Measurements from ENCODE around the gene CCDC172. TPM values are rescaled to one million over a fixed set of nuclear protein-coding genes. Genes with fewer than 3 reads are reported as not detected.

The CCDC172 gene
- total RNA-seq, 1 experiment from 2014 or later = not detected

DNA sequence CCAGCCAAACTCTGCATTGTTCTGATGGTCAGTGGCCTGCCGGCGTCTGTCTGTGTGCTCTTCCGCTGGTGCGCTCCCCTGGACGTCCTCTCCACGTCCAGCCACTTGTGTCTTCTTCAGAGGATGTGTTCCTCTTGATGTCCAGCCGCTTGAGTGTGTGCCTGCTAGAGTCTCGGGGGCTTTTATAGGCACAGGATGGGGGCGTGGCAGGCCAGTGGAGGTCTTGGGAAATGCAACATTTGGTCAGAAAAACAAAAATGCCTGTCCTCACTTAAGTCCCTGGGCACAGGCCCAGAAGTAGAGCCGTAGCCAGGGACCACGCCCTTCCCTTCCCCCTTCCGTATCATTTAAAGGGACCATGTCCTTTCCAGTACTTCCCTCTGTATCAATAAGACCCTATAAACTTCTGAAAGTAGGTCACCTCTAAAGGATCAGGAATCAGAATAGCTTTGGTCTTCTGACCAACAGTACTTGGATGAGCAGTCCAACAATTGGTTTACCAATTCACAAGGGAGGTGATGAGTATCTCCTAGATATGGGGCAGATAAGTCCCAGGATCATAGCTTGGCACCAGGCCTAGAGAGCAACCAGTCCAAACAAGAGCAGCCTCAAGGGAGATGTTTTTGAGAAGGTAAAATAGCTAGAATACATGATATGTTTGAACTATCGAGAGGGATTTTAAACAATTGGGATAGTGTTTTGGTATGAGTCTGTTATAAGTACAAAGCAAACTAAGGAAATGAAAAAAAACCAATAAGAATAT lies 71.2 kb downstream of the CCDC172 start:
- Mint-ChIP-seq H3K4me3 (ENCODE audit: unreplicated experiment) (no peak overlapping the region), H3K27ac (ENCODE audit: unreplicated experiment) (no peak overlapping the region), H3K4me1 (ENCODE audit: low read depth, unreplicated experiment) (no peaks in the 10 kb centered on the region), H3K9me3 (ENCODE audit: unreplicated experiment) (no peaks in the 10 kb centered on the region), H3K36me3 (ENCODE audit: insufficient read depth, unreplicated experiment) (no peaks in the 10 kb centered on the region), H3K27me3 (ENCODE audit: insufficient read depth, unreplicated experiment) (peaks cover 13% of the 10 kb centered on the region)
- BruUV-seq (replicated peaks) = no TSS peak
- TF ChIP-seq, protein P1, sequence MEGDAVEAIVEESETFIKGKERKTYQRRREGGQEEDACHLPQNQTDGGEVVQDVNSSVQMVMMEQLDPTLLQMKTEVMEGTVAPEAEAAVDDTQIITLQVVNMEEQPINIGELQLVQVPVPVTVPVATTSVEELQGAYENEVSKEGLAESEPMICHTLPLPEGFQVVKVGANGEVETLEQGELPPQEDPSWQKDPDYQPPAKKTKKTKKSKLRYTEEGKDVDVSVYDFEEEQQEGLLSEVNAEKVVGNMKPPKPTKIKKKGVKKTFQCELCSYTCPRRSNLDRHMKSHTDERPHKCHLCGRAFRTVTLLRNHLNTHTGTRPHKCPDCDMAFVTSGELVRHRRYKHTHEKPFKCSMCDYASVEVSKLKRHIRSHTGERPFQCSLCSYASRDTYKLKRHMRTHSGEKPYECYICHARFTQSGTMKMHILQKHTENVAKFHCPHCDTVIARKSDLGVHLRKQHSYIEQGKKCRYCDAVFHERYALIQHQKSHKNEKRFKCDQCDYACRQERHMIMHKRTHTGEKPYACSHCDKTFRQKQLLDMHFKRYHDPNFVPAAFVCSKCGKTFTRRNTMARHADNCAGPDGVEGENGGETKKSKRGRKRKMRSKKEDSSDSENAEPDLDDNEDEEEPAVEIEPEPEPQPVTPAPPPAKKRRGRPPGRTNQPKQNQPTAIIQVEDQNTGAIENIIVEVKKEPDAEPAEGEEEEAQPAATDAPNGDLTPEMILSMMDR (IDR thresholded peaks at IDR 0.05; ENCODE audit: insufficient read depth in 1 of 2, low read depth in 1 of 2, low read length in 1 of 2, severe bottlenecking in 1 of 2, unreplicated experiment in 1 of 2) = no peak
- CTCF ChIA-PET = no interaction called here
- POLR2A ChIA-PET = no interaction called here
- H3K27me3 ChIP-seq (replicated peaks; ENCODE audit: control insufficient read depth, insufficient read depth, low read length) = no peaks in the 10 kb centered on the region
- intact Hi-C loops (cut with micrococcal nuclease; ENCODE audit: unreplicated experiment) = no loop called here
- no peak overlapping the region for H3K4me3 ChIP-seq (ENCODE audit: low read depth, low read length)
- no peak for DNase-seq
- H3K36me3 ChIP-seq (ENCODE audit: control insufficient read depth, insufficient read depth, low read length) = no peaks in the 10 kb centered on the region
- no peaks in the 10 kb centered on the region for H3K4me1 ChIP-seq
- H3K9me3 ChIP-seq = no peaks in the 10 kb centered on the region

DNA sequence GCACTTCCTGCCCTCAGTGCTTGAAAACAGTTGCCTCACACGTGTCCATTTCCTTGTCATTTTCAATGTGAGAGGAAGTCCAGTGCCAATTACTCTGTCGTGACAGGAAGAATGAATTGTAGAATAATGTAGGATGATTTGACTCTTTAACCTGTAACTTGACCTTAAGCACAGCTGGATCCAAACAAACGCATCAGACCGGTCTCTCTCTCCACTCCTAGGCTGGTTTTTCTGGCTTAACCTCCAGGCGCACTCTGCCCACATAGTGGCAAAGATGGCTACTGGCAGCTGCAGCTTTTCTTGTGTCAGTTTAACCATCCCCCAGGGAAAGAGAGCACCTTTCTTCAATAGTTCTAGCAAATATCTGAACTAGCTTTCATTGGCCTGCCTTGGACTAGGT lies 74.0 kb downstream of the CCDC172 start:
- Mint-ChIP-seq H3K36me3 (ENCODE audit: insufficient read depth, unreplicated experiment) (no peaks in the 10 kb centered on the region), H3K4me1 (ENCODE audit: low read depth, unreplicated experiment) (no peaks in the 10 kb centered on the region), H3K9me3 (ENCODE audit: unreplicated experiment) (no peaks in the 10 kb centered on the region), H3K4me3 (ENCODE audit: unreplicated experiment) (no peak overlapping the region), H3K27ac (ENCODE audit: unreplicated experiment) (no peak overlapping the region), H3K27me3 (ENCODE audit: insufficient read depth, unreplicated experiment) (peaks cover 2% of the 10 kb centered on the region)
- intact Hi-C loops (cut with micrococcal nuclease; ENCODE audit: unreplicated experiment) = no loop called here
- TF ChIP-seq, protein P1 (IDR thresholded peaks at IDR 0.05; ENCODE audit: insufficient read depth in 1 of 2, low read depth in 1 of 2, low read length in 1 of 2, severe bottlenecking in 1 of 2, unreplicated experiment in 1 of 2) = no peak
- Histone ChIP-seq H3K4me1 (no peaks in the 10 kb centered on the region), H3K27me3 (replicated peaks; ENCODE audit: control insufficient read depth, insufficient read depth, low read length) (no peaks in the 10 kb centered on the region), H3K9me3 (no peaks in the 10 kb centered on the region), H3K36me3 (ENCODE audit: control insufficient read depth, insufficient read depth, low read length) (no peaks in the 10 kb centered on the region), H3K4me3 (ENCODE audit: low read depth, low read length) (no peak overlapping the region)
- no peak for DNase-seq
- POLR2A ChIA-PET = no interaction called here
- CTCF ChIA-PET = no interaction called here
- BruUV-seq (replicated peaks) = no TSS peak

DNA sequence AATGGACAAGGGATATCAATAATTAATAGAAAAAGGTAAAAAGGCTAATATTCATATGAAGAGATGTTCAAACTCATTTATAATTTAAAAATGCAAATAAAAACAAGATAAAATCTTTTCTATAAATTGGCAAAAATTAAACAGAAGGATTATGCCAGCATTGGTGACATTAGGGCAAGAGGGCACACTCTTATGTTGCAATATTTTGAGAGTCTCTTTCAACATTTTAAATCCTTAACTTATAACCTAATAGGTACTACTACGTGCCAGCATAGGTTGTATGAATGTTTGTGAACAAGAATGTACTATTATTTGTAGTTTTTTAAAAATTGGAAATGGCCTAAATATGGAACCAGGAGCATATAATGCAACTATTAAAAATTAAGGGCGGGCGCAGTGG lies 78.6 kb downstream of the CCDC172 start:
- ChIA-PET CTCF (no interaction called here), POLR2A (no interaction called here)
- Mint-ChIP-seq H3K4me3 (ENCODE audit: unreplicated experiment) (no peak overlapping the region), H3K27ac (ENCODE audit: unreplicated experiment) (no peak overlapping the region), H3K9me3 (ENCODE audit: unreplicated experiment) (no peaks in the 10 kb centered on the region), H3K4me1 (ENCODE audit: low read depth, unreplicated experiment) (no peaks in the 10 kb centered on the region), H3K27me3 (ENCODE audit: insufficient read depth, unreplicated experiment) (peaks cover 11% of the 10 kb centered on the region), H3K36me3 (ENCODE audit: insufficient read depth, unreplicated experiment) (no peaks in the 10 kb centered on the region)
- TF ChIP-seq, protein P1 (IDR thresholded peaks at IDR 0.05; ENCODE audit: insufficient read depth in 1 of 2, low read depth in 1 of 2, low read length in 1 of 2, severe bottlenecking in 1 of 2, unreplicated experiment in 1 of 2) = no peak
- no peaks in the 10 kb centered on the region for H3K36me3 ChIP-seq (ENCODE audit: control insufficient read depth, insufficient read depth, low read length)
- H3K9me3 ChIP-seq = no peaks in the 10 kb centered on the region
- no peak for DNase-seq
- no peak overlapping the region for H3K4me3 ChIP-seq (ENCODE audit: low read depth, low read length)
- intact Hi-C loops (cut with micrococcal nuclease; ENCODE audit: unreplicated experiment) = no loop called here
- no peaks in the 10 kb centered on the region for H3K27me3 ChIP-seq (replicated peaks; ENCODE audit: control insufficient read depth, insufficient read depth, low read length)
- no peaks in the 10 kb centered on the region for H3K4me1 ChIP-seq
- BruUV-seq (replicated peaks) = no TSS peak
